Activated CD8-positive, alpha-beta memory T cell treated with anti-CD3 and anti-CD28 coated beads for 4 hours (primary cell): ENCODE results near the gene KCNIP1.

Source experiments
- DNase-seq, 2 donors: peaks; one replicate each; pipeline ENCODE4 v3.0.0-alpha.2; 2020; ENCODE audit warnings: low read depth in 2 of 2

The KCNIP1 gene

GRCh38 chr5:170642066-170642735, 138.4 kb downstream of the KCNIP1 start:
- DNase-seq = no peak

DNA sequence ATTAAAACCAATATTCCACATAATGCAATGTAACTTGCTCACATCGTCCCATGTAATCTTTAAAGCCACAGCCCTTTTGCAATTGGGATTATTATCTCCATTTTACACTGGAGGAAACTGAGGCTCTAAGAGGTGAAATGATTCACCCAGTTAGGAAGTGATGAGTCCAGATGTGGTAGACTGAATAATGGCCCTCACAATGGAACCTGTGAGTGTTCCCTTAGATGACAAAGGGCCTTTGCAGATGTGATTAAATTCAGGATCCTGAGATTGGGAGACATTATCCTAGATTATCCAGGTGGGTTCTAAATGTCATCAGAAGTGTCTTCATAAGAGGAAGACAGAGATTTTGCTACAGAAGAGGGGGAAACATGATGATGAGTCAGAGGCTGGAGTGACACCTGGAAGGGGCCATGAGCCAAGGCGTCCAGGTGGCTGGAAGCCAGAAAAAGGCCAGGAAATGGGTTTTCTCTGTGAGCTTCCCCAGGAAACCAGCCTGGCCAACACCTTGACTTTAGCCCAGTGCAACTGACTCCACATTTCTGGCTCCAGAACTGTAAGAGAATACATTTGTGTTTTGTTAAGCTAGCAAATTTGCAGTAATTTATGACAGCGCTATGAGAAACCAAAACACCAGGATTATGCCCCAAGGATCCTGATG, 139.1 kb downstream of the KCNIP1 start:
- no peak for DNase-seq

GRCh38 chr5:170643591-170643990, 139.8 kb downstream of the KCNIP1 start:
- DNase-seq = no peak

- no peak for DNase-seq
Observed at GRCh38 chr5:170644501-170644900, 140.7 kb downstream of the KCNIP1 start.

DNA sequence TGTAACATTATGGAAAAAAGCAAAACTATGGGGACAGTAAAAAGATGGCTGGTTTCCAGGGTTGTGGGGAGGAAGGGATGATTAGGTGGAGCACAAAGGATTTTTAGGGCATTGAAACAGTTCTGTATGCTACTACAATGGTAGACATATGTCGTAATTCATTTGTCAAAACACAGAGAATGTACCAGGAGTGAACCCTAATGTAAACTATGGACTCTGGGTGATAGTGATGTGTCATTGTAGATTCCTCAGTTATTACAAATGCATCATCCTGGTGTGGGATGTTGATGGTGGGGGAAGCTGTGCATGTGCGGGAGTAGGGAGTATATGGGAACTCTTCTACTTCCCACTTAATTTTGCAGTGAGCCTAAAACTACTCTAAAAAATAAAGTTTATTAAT, 144.7 kb downstream of the KCNIP1 start:
- DNase-seq = no peak

DNA sequence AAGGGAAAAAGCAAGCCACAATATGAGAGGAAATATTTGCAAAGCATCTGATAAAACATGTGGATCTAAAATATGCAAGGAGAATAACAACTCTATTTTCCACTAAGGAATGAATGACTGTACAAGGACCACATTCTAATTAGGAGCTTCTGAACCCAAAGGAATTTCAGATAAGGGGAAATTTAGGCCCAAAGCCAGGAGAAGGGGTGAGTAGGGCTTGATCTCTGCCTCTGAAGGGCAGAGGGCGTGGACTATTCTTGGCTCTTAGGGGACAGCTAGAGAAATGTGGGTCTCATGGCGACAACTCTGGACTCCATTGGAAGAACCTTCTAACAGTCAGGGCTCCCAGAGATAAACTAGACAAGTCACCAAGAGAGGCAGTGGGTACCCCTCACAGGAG, 147.0 kb downstream of the KCNIP1 start:
- DNase-seq = no peak

DNA sequence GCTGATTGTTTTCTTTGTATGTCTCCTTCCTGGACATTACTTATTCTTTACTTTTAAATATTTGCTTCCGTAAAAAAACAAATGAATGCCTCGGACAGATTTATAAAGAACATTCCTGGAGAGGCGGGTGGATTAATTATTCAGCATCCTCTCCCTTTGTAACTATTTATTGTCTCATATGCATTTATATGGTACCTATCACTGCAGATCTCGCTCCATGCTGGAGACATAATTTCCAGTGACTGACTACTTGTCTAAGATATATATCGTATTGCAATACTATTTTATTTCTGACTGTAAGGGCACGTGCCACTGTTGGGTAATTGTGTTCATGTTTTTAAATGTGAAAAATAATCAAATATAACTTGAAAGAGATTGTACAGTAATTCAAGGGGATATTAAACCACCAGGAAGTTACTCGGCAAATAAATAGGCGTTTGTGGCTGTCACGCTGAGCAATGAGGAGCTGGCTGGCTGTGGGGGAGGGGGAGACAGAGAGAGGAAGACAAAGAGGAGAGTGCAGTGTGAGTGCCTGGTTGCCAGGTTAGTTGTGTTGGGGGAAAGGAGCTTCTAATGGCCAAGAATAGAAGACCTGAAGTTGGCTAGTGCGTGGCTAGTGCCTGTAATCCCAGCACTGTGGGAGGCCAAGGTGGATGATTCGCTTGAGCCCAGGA, 147.9 kb downstream of the KCNIP1 start:
- no peak for DNase-seq

GRCh38 chr5:170655476-170655875, 151.7 kb downstream of the KCNIP1 start:
- DNase-seq = no peak

- no peak for DNase-seq
Observed at GRCh38 chr5:170655920-170656319, 152.1 kb downstream of the KCNIP1 start.

DNA sequence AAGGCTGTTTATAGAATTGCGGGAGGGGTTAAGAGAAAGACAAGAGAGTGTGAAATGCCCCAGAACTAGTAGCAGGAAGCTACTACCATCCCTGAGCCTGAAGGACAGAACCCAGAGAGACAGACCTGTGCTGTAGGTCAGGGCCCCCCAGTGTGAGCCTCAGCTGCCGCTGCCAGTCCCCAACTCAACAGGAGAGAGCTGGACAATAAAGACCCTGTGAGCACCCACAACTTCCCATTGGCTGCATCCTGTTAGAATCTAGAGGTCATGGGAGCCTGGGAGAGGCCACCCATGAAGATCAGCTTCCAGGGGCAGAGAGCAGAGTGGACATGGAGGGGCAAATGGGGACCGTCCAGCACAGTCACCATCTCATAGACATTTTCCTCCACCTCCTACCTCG, 152.5 kb downstream of the KCNIP1 start:
- no peak for DNase-seq

DNA sequence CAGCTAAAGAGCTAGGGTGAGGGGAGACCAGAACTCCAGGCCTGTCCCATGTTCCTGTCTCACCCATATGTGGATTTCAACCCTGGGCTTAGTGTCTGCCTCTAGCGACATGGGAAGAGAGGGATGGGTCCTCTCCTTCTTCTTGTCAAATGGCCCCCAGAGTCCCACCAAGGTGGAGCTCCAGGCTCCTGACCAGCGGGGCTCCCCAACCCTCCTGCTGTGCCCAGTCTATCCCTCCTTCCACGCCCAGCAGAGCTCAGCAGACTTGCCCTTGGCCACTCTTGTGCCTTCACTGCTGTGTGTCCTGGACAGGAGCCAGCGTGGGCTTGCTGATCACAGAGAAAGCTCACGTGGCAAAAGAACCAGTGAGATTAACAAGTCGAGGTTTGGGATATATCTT, 156.7 kb downstream of the KCNIP1 start:
- no peak for DNase-seq

DNA sequence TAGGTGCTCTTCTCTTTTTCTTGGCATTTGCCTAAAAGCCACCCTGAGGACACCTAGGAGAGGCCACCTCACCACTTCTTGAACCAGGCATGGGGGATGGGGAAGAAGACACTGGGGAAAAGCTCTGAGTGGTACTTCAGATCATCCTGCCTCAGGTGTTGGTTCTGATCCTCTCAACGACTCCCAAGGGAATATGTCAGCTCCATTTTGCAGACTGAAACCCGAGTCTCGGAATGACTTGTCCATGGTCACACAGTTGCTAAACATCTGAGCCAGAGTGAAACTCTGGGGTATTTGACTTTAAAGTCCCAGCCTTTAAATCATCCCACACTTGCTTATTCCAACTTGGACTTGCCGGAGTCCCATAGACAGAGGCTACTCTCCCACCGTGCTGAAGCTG, 159.1 kb downstream of the KCNIP1 start:
- no peak for DNase-seq

DNA sequence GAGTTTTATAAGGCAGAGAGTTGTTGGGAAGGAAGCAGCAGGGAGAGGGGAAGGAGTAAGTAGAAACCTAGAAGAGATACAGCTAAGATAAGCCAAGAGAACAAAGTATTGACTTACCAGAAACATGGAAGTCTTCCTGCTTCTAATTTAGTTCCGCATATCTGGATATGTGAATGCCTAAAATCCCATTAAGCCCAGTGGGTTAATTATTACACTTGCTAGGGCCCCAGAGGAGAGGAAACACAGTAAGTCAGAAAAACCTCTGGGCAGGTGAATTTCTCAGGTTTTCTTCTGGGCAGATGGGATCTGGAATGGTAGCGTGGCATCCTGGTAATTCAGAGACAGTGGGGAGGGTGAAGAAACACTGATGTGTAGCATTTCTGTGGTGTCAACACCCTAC, 175.0 kb downstream of the KCNIP1 start:
- DNase-seq = no peak

DNA sequence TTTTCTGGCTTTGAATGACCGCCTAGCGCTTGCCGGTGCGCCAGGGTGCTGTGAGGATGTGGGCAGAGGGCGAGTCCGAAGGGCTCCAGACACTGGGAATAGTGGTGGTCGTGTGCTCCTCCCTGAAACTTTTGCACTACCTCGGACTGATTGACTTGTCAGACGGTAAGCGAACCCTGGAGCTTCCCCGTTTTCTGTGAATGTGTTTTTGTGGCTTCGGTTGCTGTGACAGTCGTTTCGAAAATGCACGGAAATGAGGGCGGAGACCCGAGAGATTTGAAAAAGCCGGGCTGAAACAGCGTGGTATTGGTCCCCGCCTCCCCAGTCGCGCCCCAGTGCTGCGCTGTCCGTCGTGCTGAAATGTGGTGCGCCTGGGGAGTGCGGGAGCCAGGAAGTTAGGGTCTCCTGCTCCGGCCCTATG, 177.2 kb downstream of the KCNIP1 start:
- DNase-seq = no peak

GRCh38 chr5:170691657-170692056, 187.8 kb downstream of the KCNIP1 start:
- DNase-seq = no peak

- no peak for DNase-seq
Observed at GRCh38 chr5:170693701-170694100, 189.9 kb downstream of the KCNIP1 start.

DNA sequence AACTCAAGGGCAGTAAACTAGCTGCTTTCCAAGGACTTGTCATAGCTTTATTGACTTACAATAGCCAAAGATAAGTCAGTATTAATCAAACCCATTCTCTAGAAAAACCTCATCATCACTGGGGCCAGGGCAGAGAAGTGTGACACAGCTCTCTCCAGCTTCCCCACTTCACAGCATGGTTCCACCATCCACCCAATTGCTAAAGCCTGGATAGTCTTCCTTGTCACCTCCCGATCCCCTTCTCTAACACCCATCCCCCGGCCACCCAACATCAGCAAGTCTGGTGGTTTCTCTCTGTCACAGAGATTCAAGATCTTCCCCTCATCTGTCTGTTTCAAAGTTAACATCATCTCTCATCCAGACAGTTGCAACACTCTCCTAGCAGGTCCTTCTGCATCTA, 191.1 kb downstream of the KCNIP1 start:
- DNase-seq = no peak

- DNase-seq = no peak
Observed at GRCh38 chr5:170697031-170697430, 193.2 kb downstream of the KCNIP1 start.

GRCh38 chr5:170700503-170700902, 196.7 kb downstream of the KCNIP1 start:
- DNase-seq = no peak

GRCh38 chr5:170701334-170701733, 197.5 kb downstream of the KCNIP1 start:
- no peak for DNase-seq

- DNase-seq = no peak
Observed at GRCh38 chr5:170704417-170705192, 200.8 kb downstream of the KCNIP1 start.

GRCh38 chr5:170709640-170710039, 205.8 kb downstream of the KCNIP1 start:
- no peak for DNase-seq
